ENCODE measurements around the gene THSD4. TPM values are rescaled to one million over a fixed set of nuclear protein-coding genes. Genes with fewer than 3 reads are reported as not detected.

The THSD4 gene
- total RNA-seq, 5 donors from 2014 or later (not counting 1 experiment from before 2014, with no cell fraction given): 0.03 to 0.23 (median 0.18) TPM; not detected in 2

DNA sequence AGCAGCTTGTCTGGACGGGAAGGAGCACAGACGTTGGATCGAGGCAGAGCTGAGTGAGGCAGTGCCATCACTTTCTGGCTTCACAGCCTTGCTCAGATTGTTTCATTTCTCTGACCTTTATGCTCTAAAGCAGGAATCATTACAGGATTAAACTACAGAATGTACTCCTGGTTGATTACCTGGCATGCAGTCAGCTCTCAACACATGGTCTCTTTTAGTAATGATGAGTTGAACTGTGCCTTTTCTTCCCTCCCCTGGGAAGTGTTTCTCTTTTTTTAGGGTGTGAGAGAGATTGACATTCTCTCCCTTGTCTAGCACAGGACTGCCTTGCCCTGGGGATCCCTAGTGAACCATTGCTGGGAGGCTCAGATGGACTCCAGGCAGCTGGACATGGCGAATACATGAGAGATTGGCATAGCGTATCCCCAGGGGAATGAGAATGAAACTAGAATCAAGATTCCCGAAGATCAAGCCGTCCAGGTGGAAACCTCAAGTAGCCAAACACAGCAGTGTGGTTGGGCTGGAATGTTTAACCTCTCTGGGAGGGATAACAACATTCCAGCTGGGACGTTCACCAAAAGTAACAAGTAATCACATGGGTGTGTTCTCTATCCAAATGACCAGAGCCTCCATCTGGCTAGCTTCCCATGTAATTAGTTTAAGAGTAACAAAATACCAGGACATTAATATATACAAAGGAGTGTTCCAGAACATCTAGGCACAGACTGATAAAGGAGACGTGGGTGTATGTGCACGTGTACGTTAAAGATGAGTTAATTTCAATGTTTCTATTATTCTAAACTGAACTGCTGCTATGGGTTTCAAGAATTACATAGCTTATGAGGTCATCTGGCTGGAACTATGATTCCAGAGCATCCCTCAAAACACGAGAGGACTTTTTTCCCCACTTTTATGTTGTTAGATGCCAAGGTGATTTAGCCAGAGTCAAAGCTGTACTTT, 576.5 kb downstream of the THSD4 start:
- Mint-ChIP-seq H3K9me3 (peaks cover 0 to 6% (median 5%) of the 10 kb centered on the region in 3 donors), H3K36me3 (no peaks in the 10 kb centered on the region), H3K4me1 (no peaks in the 10 kb centered on the region), H3K27ac (no peak overlapping the region), H3K4me3 (no peak overlapping the region), H3K27me3 (peaks cover 37 to 62% of the 10 kb centered on the region in 2 donors)
- ATAC-seq (replicated peaks in 1 of 4): no peak
- Histone ChIP-seq H3K4me1 (ENCODE audit: control insufficient read depth in 1 of 2, extremely low read depth in 1 of 2, insufficient read depth in 2 of 2, low read length in 2 of 2) (no peaks in the 10 kb centered on the region), H3K4me3 (ENCODE audit: control insufficient read depth in 1 of 2, extremely low read depth in 1 of 2, low read length in 1 of 2) (no peak overlapping the region), H3K36me3 (ENCODE audit: control insufficient read depth in 2 of 2, extremely low read depth in 1 of 2, insufficient read depth in 1 of 2, low read length in 1 of 2) (no peaks in the 10 kb centered on the region), H3K27me3 (replicated peaks in 1 of 2; ENCODE audit: control insufficient read depth in 2 of 2, extremely low read depth in 1 of 2, insufficient read depth in 2 of 2, low read length in 1 of 2) (peaks cover 0 to 13% of the 10 kb centered on the region in 2 experiments), H3K27ac (ENCODE audit: low read length) (no peak overlapping the region), H3K9me3 (no peaks in the 10 kb centered on the region)
- POLR2A ChIA-PET: no interaction called here
- no peak for DNase-seq
- CTCF ChIA-PET: interaction anchor here in 1 of 2 donors (0.5 kb wide), 1 partner anchor 88 kb away, joined by 3 read pairs; no protein-coding TSS in a partner anchor
- WGBS (ENCODE audit: insufficient coverage): 92% methylated on average over 5 of the region's 12 CpGs

DNA sequence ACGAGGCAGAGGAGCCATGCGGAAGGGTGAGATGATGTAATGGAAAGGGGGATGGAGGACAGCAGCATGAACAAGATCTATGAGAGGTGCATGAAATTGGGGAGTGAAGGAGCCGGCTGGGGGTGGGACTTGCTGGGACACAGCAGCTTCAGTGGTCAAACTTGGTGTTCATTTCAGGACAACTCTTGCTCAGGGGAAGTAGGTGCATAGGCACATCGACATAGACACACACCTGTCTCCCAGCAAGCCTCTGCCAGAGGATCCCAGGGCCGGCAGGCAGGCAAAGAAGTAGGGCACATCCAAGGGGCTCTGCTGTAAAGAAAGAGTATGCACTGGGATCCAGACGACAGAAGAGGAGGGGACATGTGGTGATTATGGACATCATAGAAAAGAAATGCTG, 582.0 kb downstream of the THSD4 start:
- Mint-ChIP-seq H3K4me3 (no peak overlapping the region), H3K36me3 (no peaks in the 10 kb centered on the region), H3K27me3 (peaks cover 20 to 32% of the 10 kb centered on the region in 2 donors), H3K9me3 (no peaks in the 10 kb centered on the region), H3K4me1 (no peaks in the 10 kb centered on the region), H3K27ac (no peak overlapping the region)
- no peak for ATAC-seq (replicated peaks in 1 of 4)
- ChIA-PET CTCF (no interaction called here), POLR2A (no interaction called here)
- Histone ChIP-seq H3K27ac (ENCODE audit: low read length) (no peak overlapping the region), H3K4me1 (ENCODE audit: control insufficient read depth in 1 of 2, extremely low read depth in 1 of 2, insufficient read depth in 2 of 2, low read length in 2 of 2) (no peaks in the 10 kb centered on the region), H3K36me3 (ENCODE audit: control insufficient read depth in 2 of 2, extremely low read depth in 1 of 2, insufficient read depth in 1 of 2, low read length in 1 of 2) (no peaks in the 10 kb centered on the region), H3K9me3 (no peaks in the 10 kb centered on the region), H3K4me3 (ENCODE audit: control insufficient read depth in 1 of 2, extremely low read depth in 1 of 2, low read length in 1 of 2) (no peak overlapping the region), H3K27me3 (replicated peaks in 1 of 2; ENCODE audit: control insufficient read depth in 2 of 2, extremely low read depth in 1 of 2, insufficient read depth in 2 of 2, low read length in 1 of 2) (peaks cover 0 to 7% of the 10 kb centered on the region in 2 experiments)
- DNase-seq: no peak
- 71% methylated on average over 6 of the region's 6 CpGs for WGBS (ENCODE audit: insufficient coverage)

DNA sequence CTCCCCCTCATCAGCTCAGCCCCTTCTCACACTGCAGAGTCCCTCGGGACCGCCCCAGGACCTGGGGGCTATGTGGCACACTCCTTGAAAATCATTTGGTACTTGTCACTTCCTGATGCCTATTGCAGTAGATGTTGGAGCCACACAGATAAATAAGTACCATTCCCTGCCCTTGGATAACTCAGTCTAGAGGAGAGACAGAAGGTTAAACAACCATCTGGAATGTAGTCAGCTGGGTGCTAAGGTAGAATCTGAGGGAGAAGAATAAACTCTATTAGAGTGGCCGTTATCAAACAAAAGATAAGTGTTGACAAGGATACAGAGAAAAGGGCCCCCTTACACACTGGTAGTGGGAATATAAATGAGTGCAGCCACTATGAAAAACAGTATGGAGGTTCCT, 582.8 kb downstream of the THSD4 start:
- ATAC-seq (replicated peaks in 1 of 4) (no peak), DNase-seq (no peak)
- no peak overlapping the region for H3K4me3 ChIP-seq (ENCODE audit: control insufficient read depth in 1 of 2, extremely low read depth in 1 of 2, low read length in 1 of 2)
- peaks cover 0 to 7% of the 10 kb centered on the region in 2 experiments for H3K27me3 ChIP-seq (replicated peaks in 1 of 2; ENCODE audit: control insufficient read depth in 2 of 2, extremely low read depth in 1 of 2, insufficient read depth in 2 of 2, low read length in 1 of 2)
- Mint-ChIP-seq H3K4me3 (no peak overlapping the region), H3K9me3 (no peaks in the 10 kb centered on the region), H3K4me1 (no peaks in the 10 kb centered on the region), H3K27me3 (peaks cover 12 to 25% of the 10 kb centered on the region in 2 donors), H3K36me3 (no peaks in the 10 kb centered on the region), H3K27ac (no peak overlapping the region)
- no CpG with 5 or more reads among the region's 3 CpGs for WGBS (ENCODE audit: insufficient coverage)
- H3K4me1 ChIP-seq (ENCODE audit: control insufficient read depth in 1 of 2, extremely low read depth in 1 of 2, insufficient read depth in 2 of 2, low read length in 2 of 2): no peaks in the 10 kb centered on the region
- H3K9me3 ChIP-seq: no peaks in the 10 kb centered on the region
- ChIA-PET POLR2A (no interaction called here), CTCF (no interaction called here)
- no peaks in the 10 kb centered on the region for H3K36me3 ChIP-seq (ENCODE audit: control insufficient read depth in 2 of 2, extremely low read depth in 1 of 2, insufficient read depth in 1 of 2, low read length in 1 of 2)
- no peak overlapping the region for H3K27ac ChIP-seq (ENCODE audit: low read length)

DNA sequence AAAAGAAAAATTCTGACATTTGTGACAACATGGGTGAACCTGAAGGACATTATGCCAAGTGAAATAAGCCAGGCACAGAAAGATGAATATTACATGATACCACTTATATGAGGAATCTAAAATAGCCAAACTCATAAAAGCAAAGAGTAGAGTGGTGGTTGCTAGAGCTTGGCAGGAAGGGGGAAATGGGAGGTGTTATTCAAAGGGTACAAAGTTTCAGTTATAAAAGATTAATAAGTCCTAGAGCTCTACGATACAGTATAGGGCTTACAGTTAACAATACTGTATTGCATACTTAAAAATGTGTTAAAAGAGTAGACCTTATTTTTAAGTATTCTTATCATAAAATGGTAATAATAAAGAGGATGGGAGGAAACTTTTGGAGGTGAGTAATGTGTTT, 583.5 kb downstream of the THSD4 start:
- Mint-ChIP-seq H3K4me1 (no peaks in the 10 kb centered on the region), H3K4me3 (no peak overlapping the region), H3K36me3 (no peaks in the 10 kb centered on the region), H3K27ac (no peak overlapping the region), H3K9me3 (no peaks in the 10 kb centered on the region), H3K27me3 (peaks cover 12 to 22% of the 10 kb centered on the region in 2 donors)
- DNase-seq (no peak), ATAC-seq (replicated peaks in 1 of 4) (no peak)
- Histone ChIP-seq H3K27me3 (replicated peaks in 1 of 2; ENCODE audit: control insufficient read depth in 2 of 2, extremely low read depth in 1 of 2, insufficient read depth in 2 of 2, low read length in 1 of 2) (peaks cover 0 to 5% of the 10 kb centered on the region in 2 experiments), H3K36me3 (ENCODE audit: control insufficient read depth in 2 of 2, extremely low read depth in 1 of 2, insufficient read depth in 1 of 2, low read length in 1 of 2) (no peaks in the 10 kb centered on the region), H3K27ac (ENCODE audit: low read length) (no peak overlapping the region), H3K4me1 (ENCODE audit: control insufficient read depth in 1 of 2, extremely low read depth in 1 of 2, insufficient read depth in 2 of 2, low read length in 2 of 2) (no peaks in the 10 kb centered on the region), H3K9me3 (no peaks in the 10 kb centered on the region), H3K4me3 (ENCODE audit: control insufficient read depth in 1 of 2, extremely low read depth in 1 of 2, low read length in 1 of 2) (no peak overlapping the region)
- no CpG with 5 or more reads among the region's 1 CpG for WGBS (ENCODE audit: insufficient coverage)
- ChIA-PET CTCF (no interaction called here), POLR2A (no interaction called here)

DNA sequence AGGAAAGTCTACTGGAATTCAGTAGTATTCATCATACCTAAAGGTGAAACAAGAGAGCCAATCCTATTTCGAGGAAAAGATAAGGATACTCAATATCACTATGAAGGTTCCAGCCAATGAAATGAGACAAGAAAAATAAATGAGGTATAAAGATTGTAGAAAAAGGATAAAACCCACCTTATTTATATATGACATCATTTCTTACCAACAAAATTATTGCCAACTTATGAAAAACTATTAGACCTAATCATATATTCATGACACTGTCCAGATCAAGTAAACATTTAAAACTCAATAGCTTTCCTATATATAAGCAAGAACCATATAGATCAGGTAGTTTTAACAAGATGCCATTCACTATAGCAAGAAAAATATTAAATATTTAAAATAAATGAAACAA, 584.7 kb downstream of the THSD4 start:
- H3K4me1 Mint-ChIP-seq: no peaks in the 10 kb centered on the region
- H3K27ac Mint-ChIP-seq: no peak overlapping the region

DNA sequence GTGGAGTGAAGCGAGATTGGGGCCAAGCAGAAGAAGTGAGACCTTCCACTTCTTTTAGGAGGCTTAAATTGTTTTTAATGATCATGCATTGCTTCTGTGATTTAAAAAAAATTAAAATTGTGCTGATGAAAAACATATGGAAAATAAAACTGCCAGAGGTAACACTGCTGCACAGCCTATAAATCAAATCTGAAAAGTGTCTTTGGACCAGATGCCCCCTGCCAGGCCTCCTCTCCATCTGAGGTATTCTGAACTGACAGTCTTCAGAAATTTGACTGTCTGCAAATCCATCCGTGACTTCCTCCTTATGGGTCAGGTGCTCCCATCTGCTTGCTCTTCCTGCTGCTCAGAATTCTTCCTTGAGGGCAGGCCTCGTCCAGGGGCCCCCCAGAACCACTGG, 586.5 kb downstream of the THSD4 start:
- no peaks in the 10 kb centered on the region for H3K36me3 ChIP-seq (ENCODE audit: control insufficient read depth in 2 of 2, extremely low read depth in 1 of 2, insufficient read depth in 1 of 2, low read length in 1 of 2)
- no peaks in the 10 kb centered on the region for H3K4me1 ChIP-seq (ENCODE audit: control insufficient read depth in 1 of 2, extremely low read depth in 1 of 2, insufficient read depth in 2 of 2, low read length in 2 of 2)
- CTCF ChIA-PET: no interaction called here
- H3K9me3 ChIP-seq: no peaks in the 10 kb centered on the region
- no peak for ATAC-seq (replicated peaks in 1 of 4)
- H3K4me3 Mint-ChIP-seq: no peak overlapping the region
- no peaks in the 10 kb centered on the region for H3K9me3 Mint-ChIP-seq
- H3K27ac ChIP-seq (ENCODE audit: low read length): no peak overlapping the region
- H3K27me3 Mint-ChIP-seq: peaks cover 24 to 26% of the 10 kb centered on the region in 2 donors
- no peak overlapping the region for H3K4me3 ChIP-seq (ENCODE audit: control insufficient read depth in 1 of 2, extremely low read depth in 1 of 2, low read length in 1 of 2)
- no peak overlapping the region for H3K27ac Mint-ChIP-seq
- WGBS (ENCODE audit: insufficient coverage): 85% methylated on average over 2 of the region's 3 CpGs
- H3K36me3 Mint-ChIP-seq: no peaks in the 10 kb centered on the region
- peaks cover 0 to 9% of the 10 kb centered on the region in 2 experiments for H3K27me3 ChIP-seq (replicated peaks in 1 of 2; ENCODE audit: control insufficient read depth in 2 of 2, extremely low read depth in 1 of 2, insufficient read depth in 2 of 2, low read length in 1 of 2)
- POLR2A ChIA-PET: no interaction called here
- DNase-seq: no peak
- no peaks in the 10 kb centered on the region for H3K4me1 Mint-ChIP-seq

More for the DNA sequence above, 584.7 kb downstream of the THSD4 start:
- H3K36me3 Mint-ChIP-seq: no peaks in the 10 kb centered on the region
- H3K9me3 Mint-ChIP-seq: no peaks in the 10 kb centered on the region
- peaks cover 0 to 5% of the 10 kb centered on the region in 2 experiments for H3K27me3 ChIP-seq (replicated peaks in 1 of 2; ENCODE audit: control insufficient read depth in 2 of 2, extremely low read depth in 1 of 2, insufficient read depth in 2 of 2, low read length in 1 of 2)
- no peak overlapping the region for H3K4me3 ChIP-seq (ENCODE audit: control insufficient read depth in 1 of 2, extremely low read depth in 1 of 2, low read length in 1 of 2)
- H3K9me3 ChIP-seq: no peaks in the 10 kb centered on the region
- no peaks in the 10 kb centered on the region for H3K36me3 ChIP-seq (ENCODE audit: control insufficient read depth in 2 of 2, extremely low read depth in 1 of 2, insufficient read depth in 1 of 2, low read length in 1 of 2)
- POLR2A ChIA-PET: no interaction called here
- CTCF ChIA-PET: no interaction called here
- no peaks in the 10 kb centered on the region for H3K4me1 ChIP-seq (ENCODE audit: control insufficient read depth in 1 of 2, extremely low read depth in 1 of 2, insufficient read depth in 2 of 2, low read length in 2 of 2)
- no peak overlapping the region for H3K4me3 Mint-ChIP-seq
- DNase-seq (no peak), ATAC-seq (replicated peaks in 1 of 4) (no peak)
- H3K27ac ChIP-seq (ENCODE audit: low read length): no peak overlapping the region
- no CpG with 5 or more reads among the region's 1 CpG for WGBS (ENCODE audit: insufficient coverage)
- H3K27me3 Mint-ChIP-seq: peaks cover 15 to 26% of the 10 kb centered on the region in 2 donors

Data from T-cell (primary cell).